GM12892 (cell line): ENCODE results near the gene PIRT.

ENCODE experiments used
- POLR2A ChIP-seq: IDR thresholded peaks from 2 replicates; pipeline ENCODE4 v1.6.1; 2011; ENCODE audit warnings: low read depth, low read length, control low read depth
- POLR2AphosphoS5 ChIP-seq: IDR thresholded peaks from 2 replicates; pipeline ENCODE4 v1.6.1; 2011; ENCODE audit warnings: low read depth, low read length, control low read depth

- TF ChIP-seq POLR2AphosphoS5 (no peak), POLR2A (no peak)
Measured at GRCh38 chr17:10805911-10806310, 32.0 kb downstream of the PIRT start.
